ACC112 (cell line): ENCODE measurements around the gene OTOP3.

Source experiments
- H2AFZ ChIP-seq: fragments of 200-600 bp; sonication (generic); one replicate; pipeline ENCODE4 v1.6.0; 2017; ENCODE audit warnings: antibody characterized with exemption, low read length; ENCODE audit not compliant: unreplicated experiment
- H3K27ac ChIP-seq: fragments of 200-600 bp; sonication (generic); 2 replicates; pipeline ENCODE4 v1.5.1; 2014; ENCODE audit warnings: low read depth, mild to moderate bottlenecking, antibody characterized with exemption, low read length, moderate library complexity
- H3K27me3 ChIP-seq: fragments of 200-600 bp; sonication (generic); 2 replicates; pipeline ENCODE4 v1.6.1; 2014; ENCODE audit warnings: mild to moderate bottlenecking, antibody characterized with exemption, low read length, moderate library complexity, mixed read lengths; ENCODE audit not compliant: insufficient read depth
- H3K36me3 ChIP-seq: fragments of 200-600 bp; sonication (generic); 2 replicates; pipeline ENCODE4 v1.6.1; 2016; ENCODE audit warnings: mild to moderate bottlenecking, antibody characterized with exemption, low read length, moderate library complexity, mixed read lengths; ENCODE audit not compliant: insufficient read depth
- H3K4me1 ChIP-seq: fragments of 200-600 bp; sonication (generic); one replicate; pipeline ENCODE4 v1.6.1; 2016; ENCODE audit warnings: low read length, mixed read lengths; ENCODE audit not compliant: insufficient read depth, unreplicated experiment, control insufficient read depth
- H3K4me3 ChIP-seq: fragments of 200-600 bp; sonication (generic); 2 replicates; pipeline ENCODE4 v1.5.1; 2014; ENCODE audit warnings: mild to moderate bottlenecking, low read depth, low read length
- H3K79me2 ChIP-seq: fragments of 200-600 bp; sonication (generic); one replicate; pipeline ENCODE4 v1.6.0; 2016; ENCODE audit warnings: low read length; ENCODE audit not compliant: control insufficient read depth, unreplicated experiment, insufficient read depth

Gene OTOP3

GRCh38 chr17:74945543-74945942 lies 9.8 kb downstream of the OTOP3 start:
- H2AFZ ChIP-seq = no peak overlapping the region
- H3K79me2 ChIP-seq = no peaks in the 10 kb centered on the region
- H3K27ac ChIP-seq = no peak overlapping the region
- no peaks in the 10 kb centered on the region for H3K36me3 ChIP-seq
- H3K27me3 ChIP-seq = peaks cover 70% of the 10 kb centered on the region
- no peak overlapping the region for H3K4me3 ChIP-seq
- H3K4me1 ChIP-seq = no peaks in the 10 kb centered on the region

GRCh38 chr17:74946641-74947040 lies 10.9 kb downstream of the OTOP3 start:
- Histone ChIP-seq H3K27me3 (peaks cover 71% of the 10 kb centered on the region), H3K79me2 (no peaks in the 10 kb centered on the region), H3K4me3 (no peak overlapping the region), H2AFZ (no peak overlapping the region), H3K36me3 (no peaks in the 10 kb centered on the region), H3K4me1 (no peaks in the 10 kb centered on the region), H3K27ac (no peak overlapping the region)

GRCh38 chr17:74947041-74947754 lies 11.5 kb downstream of the OTOP3 start:
- Histone ChIP-seq H2AFZ (no peak overlapping the region), H3K27ac (no peak overlapping the region), H3K4me3 (no peak overlapping the region), H3K36me3 (no peaks in the 10 kb centered on the region), H3K4me1 (no peaks in the 10 kb centered on the region), H3K79me2 (no peaks in the 10 kb centered on the region), H3K27me3 (peaks cover 67% of the 10 kb centered on the region)

GRCh38 chr17:74949455-74950115 lies 13.9 kb downstream of the OTOP3 start:
- H3K27ac ChIP-seq = no peak overlapping the region
- H3K4me1 ChIP-seq = no peaks in the 10 kb centered on the region
- H3K4me3 ChIP-seq = no peak overlapping the region
- H2AFZ ChIP-seq = no peak overlapping the region
- no peaks in the 10 kb centered on the region for H3K36me3 ChIP-seq
- peaks cover 50% of the 10 kb centered on the region for H3K27me3 ChIP-seq
- no peaks in the 10 kb centered on the region for H3K79me2 ChIP-seq

GRCh38 chr17:74950207-74950606 lies 14.5 kb downstream of the OTOP3 start:
- Histone ChIP-seq H2AFZ (no peak overlapping the region), H3K27me3 (peaks cover 47% of the 10 kb centered on the region), H3K79me2 (no peaks in the 10 kb centered on the region), H3K4me1 (no peaks in the 10 kb centered on the region), H3K4me3 (no peak overlapping the region), H3K36me3 (no peaks in the 10 kb centered on the region), H3K27ac (no peak overlapping the region)

- Histone ChIP-seq H3K27ac (no peak overlapping the region), H2AFZ (no peak overlapping the region), H3K4me1 (no peaks in the 10 kb centered on the region), H3K79me2 (no peaks in the 10 kb centered on the region), H3K36me3 (no peaks in the 10 kb centered on the region), H3K4me3 (no peak overlapping the region), H3K27me3 (peaks cover 41% of the 10 kb centered on the region)
Measured at GRCh38 chr17:74951065-74951464, 15.4 kb downstream of the OTOP3 start.

- peaks cover 36% of the 10 kb centered on the region for H3K27me3 ChIP-seq
Measured at GRCh38 chr17:74951680-74952421, 16.2 kb downstream of the OTOP3 start.

GRCh38 chr17:74952431-74953133 lies 16.9 kb downstream of the OTOP3 start:
- no peaks in the 10 kb centered on the region for H3K79me2 ChIP-seq
- H3K4me3 ChIP-seq = no peak overlapping the region
- no peak overlapping the region for H3K27ac ChIP-seq
- peaks cover 29% of the 10 kb centered on the region for H3K27me3 ChIP-seq
- H3K4me1 ChIP-seq = no peaks in the 10 kb centered on the region
- no peak overlapping the region for H2AFZ ChIP-seq
- no peaks in the 10 kb centered on the region for H3K36me3 ChIP-seq

More at GRCh38 chr17:74951680-74952421, 16.2 kb downstream of the OTOP3 start:
- H3K4me1 ChIP-seq = no peaks in the 10 kb centered on the region
- H2AFZ ChIP-seq = no peak overlapping the region
- H3K36me3 ChIP-seq = no peaks in the 10 kb centered on the region
- H3K27ac ChIP-seq = no peak overlapping the region
- H3K4me3 ChIP-seq = no peak overlapping the region
- H3K79me2 ChIP-seq = no peaks in the 10 kb centered on the region

- H2AFZ ChIP-seq = no peak overlapping the region
Measured at GRCh38 chr17:74953134-74953687, 17.5 kb downstream of the OTOP3 start.

GRCh38 chr17:74954115-74954514 lies 18.4 kb downstream of the OTOP3 start:
- Histone ChIP-seq H3K79me2 (no peaks in the 10 kb centered on the region), H3K36me3 (no peaks in the 10 kb centered on the region), H2AFZ (no peak overlapping the region), H3K4me1 (no peaks in the 10 kb centered on the region), H3K27ac (no peak overlapping the region), H3K4me3 (no peak overlapping the region), H3K27me3 (peaks cover 25% of the 10 kb centered on the region)

More at GRCh38 chr17:74953134-74953687, 17.5 kb downstream of the OTOP3 start:
- Histone ChIP-seq H3K4me3 (no peak overlapping the region), H3K27ac (no peak overlapping the region), H3K36me3 (no peaks in the 10 kb centered on the region), H3K27me3 (peaks cover 25% of the 10 kb centered on the region), H3K4me1 (no peaks in the 10 kb centered on the region), H3K79me2 (no peaks in the 10 kb centered on the region)
